Thymus (tissue), 11 donors: Measurements from ENCODE around the gene FAM117A. TPM values are rescaled to one million over a fixed set of nuclear protein-coding genes. Genes with fewer than 3 reads are reported as not detected.
A peak's percentile ranks its signal among the peaks of the same experiment; 100 is the strongest.
"Not testable (repeated sequence)": the region's sequence is repeated elsewhere in the genome, so short reads cannot be mapped to it uniquely, and the experiment has no call there.

ENCODE experiments used
- DNase-seq, 9 donors: peaks; one replicate each; pipeline ENCODE4 v3.0.0-alpha.2; 2013; ENCODE audit warnings: low spot score in 9 of 9, low read depth in 6 of 9, missing footprints in 1 of 9
- H3K27ac ChIP-seq, 2 donors: one replicate each; pipeline ENCODE4 v1.5.1; 2013; ENCODE audit warnings: control low read depth in 1 of 2, low read depth in 1 of 2, low read length in 1 of 2, mild to moderate bottlenecking in 1 of 2, moderate library complexity in 1 of 2
- H3K27me3 ChIP-seq, 2 donors: one replicate each; pipeline ENCODE4 v1.5.1; 2013; ENCODE audit warnings: low read length in 1 of 2; ENCODE audit not compliant: control insufficient read depth in 2 of 2, insufficient read depth in 1 of 2
- H3K36me3 ChIP-seq, 2 donors: one replicate each; pipeline ENCODE4 v1.5.1; 2013; ENCODE audit warnings: low read length in 1 of 2, mild to moderate bottlenecking in 1 of 2, moderate library complexity in 1 of 2; ENCODE audit not compliant: control insufficient read depth in 2 of 2, insufficient read depth in 2 of 2
- H3K4me1 ChIP-seq, 2 donors: one replicate each; pipeline ENCODE4 v1.5.1; 2013; ENCODE audit warnings: low read length in 2 of 2; ENCODE audit not compliant: control insufficient read depth in 2 of 2, insufficient read depth in 2 of 2
- H3K4me3 ChIP-seq, 2 donors: one replicate each; pipeline ENCODE4 v1.5.1; 2013; ENCODE audit warnings: low read length in 2 of 2, control low read depth in 1 of 2, mild to moderate bottlenecking in 1 of 2
- H3K9me3 ChIP-seq, 2 donors: one replicate each; pipeline ENCODE4 v1.5.1; 2013; ENCODE audit warnings: low read length in 1 of 2, mild to moderate bottlenecking in 1 of 2; ENCODE audit not compliant: control insufficient read depth in 2 of 2, insufficient read depth in 1 of 2
- WGBS: extraction: QIAGEN DNeasy Blood & Tissue Kit; methylation state at CpG from one replicate; pipeline ENCODE4 v1.1.7; 2013; 5-methylcytosine and 5-hydroxymethylcytosine counted together
- polyA plus RNA-seq: library from polyadenylated mRNA; stranded (reverse); fragments of 200-250 nt; gene quantifications from one replicate; pipeline ENCODE4 v1.2.3, GENCODE V29; 2013
- total RNA-seq: library from RNA; stranded (reverse); fragments of 120-200 nt; gene quantifications from one replicate; pipeline ENCODE4 v1.2.4, GENCODE V29; 2013
- donor health status: healthy.

Gene FAM117A
- total and polyA plus RNA-seq, 2 donors, result 10.3 to 13.6 TPM

- H3K4me3 ChIP-seq, H3K9me3 ChIP-seq, H3K27me3 ChIP-seq, H3K27ac ChIP-seq, DNase-seq: not testable (repeated sequence)
- WGBS, result 96% methylated on average over 8 of the region's 8 CpGs
- H3K36me3 ChIP-seq, result peaks cover 12 to 17% of the 10 kb centered on the region in 2 donors
- peaks cover 59 to 65% of the 10 kb centered on the region in 2 donors for H3K4me1 ChIP-seq
Measured at GRCh38 chr17:49758464-49759010, 5.4 kb downstream of the FAM117A start.

DNA sequence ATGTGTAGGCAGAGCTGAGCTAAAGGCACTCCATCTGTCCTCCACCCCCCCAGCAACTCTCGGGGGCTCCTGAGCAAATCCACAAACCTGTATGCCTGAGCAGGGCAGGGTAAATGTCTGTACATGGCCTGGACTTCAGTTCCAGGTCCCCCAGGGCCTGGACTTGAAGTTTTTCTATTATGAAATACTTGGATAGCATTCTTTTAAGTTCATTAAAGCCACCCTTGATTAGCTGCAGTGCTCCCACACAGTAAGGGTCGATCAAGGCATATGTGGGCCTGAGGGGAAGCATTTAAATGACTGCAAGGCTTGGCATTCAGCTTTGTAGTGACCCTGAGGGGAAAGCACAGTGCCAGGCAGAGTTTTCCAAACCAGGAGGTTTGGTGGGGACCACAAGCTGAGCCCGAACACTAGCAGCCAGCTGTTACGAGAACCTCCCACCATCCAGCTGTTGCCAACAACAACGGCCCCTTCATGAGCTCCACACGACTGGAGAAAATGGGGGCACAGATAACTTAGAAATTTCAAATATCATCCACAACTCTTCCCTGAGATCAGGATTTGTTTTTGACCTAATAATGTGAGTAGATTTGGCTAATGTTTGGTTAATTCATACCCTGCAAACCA, 6.7 kb downstream of the FAM117A start:
- peaks cover 16 to 17% of the 10 kb centered on the region in 2 donors for H3K36me3 ChIP-seq
- peak overlapping the region; percentile 64 to 68 for H3K27ac ChIP-seq
- no peak for DNase-seq
- 86% methylated on average over 6 of the region's 6 CpGs for WGBS
- H3K4me3 ChIP-seq, result no peak overlapping the region
- no peaks in the 10 kb centered on the region for H3K27me3 ChIP-seq
- H3K9me3 ChIP-seq, result no peaks in the 10 kb centered on the region
- H3K4me1 ChIP-seq, result peaks cover 61 to 64% of the 10 kb centered on the region in 2 donors

DNA sequence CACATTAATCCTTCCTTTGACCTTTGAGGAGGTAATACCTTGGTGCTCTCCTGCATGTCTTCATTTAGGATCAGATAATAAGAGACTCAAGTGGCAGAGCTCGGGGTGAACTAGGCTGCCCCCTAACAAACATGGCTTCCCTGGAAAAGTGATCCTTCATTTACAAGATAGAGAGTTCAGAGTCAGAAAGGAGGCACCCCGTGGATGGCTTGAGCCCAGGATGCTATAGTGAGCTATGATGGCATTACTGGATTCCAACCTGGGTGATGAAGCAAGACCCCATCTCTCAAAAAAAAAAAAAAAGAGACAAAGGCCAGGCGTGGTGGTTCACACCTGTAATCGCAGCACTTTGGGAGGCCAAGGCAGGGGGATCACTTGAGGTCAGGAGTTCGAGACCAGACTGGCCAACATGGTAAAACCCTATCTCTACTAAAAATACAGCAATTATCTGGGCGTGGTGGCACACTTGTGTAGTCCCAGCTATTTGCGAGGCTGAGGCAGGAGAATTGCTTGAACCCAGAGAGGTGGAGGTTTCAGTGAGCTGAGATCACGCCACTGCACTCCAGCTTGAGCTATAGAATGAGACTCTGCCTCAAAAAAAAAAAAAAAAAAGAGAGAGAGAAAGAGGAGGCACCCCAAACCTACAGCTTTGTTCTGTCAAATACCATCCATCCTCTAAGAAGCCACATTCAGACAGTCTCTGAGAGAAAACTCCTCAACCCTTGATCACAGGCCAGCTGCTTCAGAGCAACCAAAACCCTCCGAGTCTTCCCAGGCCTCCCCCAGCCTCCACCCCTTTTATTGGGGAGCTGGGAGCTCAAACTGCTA, 7.4 kb downstream of the FAM117A start:
- Histone ChIP-seq H3K4me1 (peaks cover 56 to 61% of the 10 kb centered on the region in 2 donors), H3K4me3 (no peak overlapping the region), H3K27me3 (no peaks in the 10 kb centered on the region), H3K9me3 (no peaks in the 10 kb centered on the region), H3K27ac (peak overlapping the region; percentile 64 to 68), H3K36me3 (peaks cover 16 to 17% of the 10 kb centered on the region in 2 donors)
- peak in 1 of 9 donors; percentile 67 for DNase-seq
- WGBS, result 78% methylated on average over 9 of the region's 9 CpGs

- peak overlapping the region in 1 of 2 donors; percentile 25 for H3K27ac ChIP-seq
Measured at GRCh38 chr17:49755663-49756283, 8.2 kb downstream of the FAM117A start.

DNA sequence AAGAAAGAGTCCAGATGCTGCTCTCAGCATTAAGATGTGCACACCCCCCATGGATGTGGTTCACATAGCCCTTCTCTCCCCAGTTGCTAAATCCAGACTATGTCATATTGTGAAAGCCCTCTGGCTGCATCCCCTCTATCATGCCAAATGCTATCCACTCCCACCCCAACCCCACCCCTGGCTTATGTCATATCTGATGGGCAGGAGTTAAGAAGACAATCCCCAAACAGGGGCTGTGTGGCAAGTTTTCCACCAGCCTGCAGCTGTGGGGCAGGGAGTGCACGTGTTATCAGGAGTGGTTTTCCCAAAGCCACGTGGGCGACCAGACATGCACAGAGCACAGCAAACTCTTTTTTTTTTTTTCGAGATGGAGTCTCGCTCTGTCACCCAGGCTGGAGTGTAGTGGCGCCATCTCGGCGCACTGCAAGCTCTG, 10.0 kb downstream of the FAM117A start:
- no peak for DNase-seq
- WGBS, result 32% methylated on average over 8 of the region's 8 CpGs
- H3K27me3 ChIP-seq, result no peaks in the 10 kb centered on the region
- no peaks in the 10 kb centered on the region for H3K9me3 ChIP-seq
- peaks cover 12% of the 10 kb centered on the region in 2 donors for H3K36me3 ChIP-seq
- peaks cover 47 to 67% of the 10 kb centered on the region in 2 donors for H3K4me1 ChIP-seq
- no peak overlapping the region for H3K4me3 ChIP-seq
- peak overlapping the region; percentile 18 to 36 for H3K27ac ChIP-seq

More at GRCh38 chr17:49755663-49756283, 8.2 kb downstream of the FAM117A start:
- Histone ChIP-seq H3K36me3 (peaks cover 16 to 17% of the 10 kb centered on the region in 2 donors), H3K4me1 (peaks cover 48 to 53% of the 10 kb centered on the region in 2 donors), H3K4me3 (no peak overlapping the region), H3K27me3 (no peaks in the 10 kb centered on the region), H3K9me3 (no peaks in the 10 kb centered on the region)
- 95% methylated on average over 4 of the region's 4 CpGs for WGBS
- no peak for DNase-seq

DNA sequence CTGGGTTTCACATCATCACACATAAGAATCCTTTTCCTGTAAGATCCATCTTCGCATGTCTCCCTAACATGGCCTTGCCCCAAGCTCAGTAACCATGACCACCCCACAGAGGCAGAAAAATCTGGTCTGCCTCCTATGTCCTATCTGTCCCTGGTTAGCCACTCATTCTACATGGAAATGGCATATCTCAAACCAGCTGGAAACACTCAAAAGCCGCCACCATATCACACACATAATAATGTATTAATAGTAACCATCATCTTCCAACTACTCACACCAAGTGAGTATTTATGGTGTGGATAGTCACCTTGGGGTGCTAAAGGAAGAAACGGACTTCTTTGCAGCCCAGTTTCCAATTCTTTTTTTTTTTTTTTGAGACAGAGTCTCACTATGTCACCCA, 11.4 kb downstream of the FAM117A start:
- WGBS, result 96% methylated on average over 3 of the region's 3 CpGs
- H3K27me3 ChIP-seq, result no peaks in the 10 kb centered on the region
- no peak overlapping the region for H3K4me3 ChIP-seq
- peaks cover 4 to 12% of the 10 kb centered on the region in 2 donors for H3K36me3 ChIP-seq
- peaks cover 56 to 79% of the 10 kb centered on the region in 2 donors for H3K4me1 ChIP-seq
- DNase-seq, result no peak
- no peak overlapping the region for H3K27ac ChIP-seq
- no peaks in the 10 kb centered on the region for H3K9me3 ChIP-seq

- peak overlapping the region; percentile 76 to 93 for H3K27ac ChIP-seq
- 96% methylated on average over 3 of the region's 3 CpGs for WGBS
- DNase-seq, result peak in 1 of 9 donors; percentile 27
- peaks cover 0 to 5% of the 10 kb centered on the region in 2 donors for H3K36me3 ChIP-seq
- peaks cover 58 to 77% of the 10 kb centered on the region in 2 donors for H3K4me1 ChIP-seq
- no peaks in the 10 kb centered on the region for H3K9me3 ChIP-seq
- no peak overlapping the region for H3K4me3 ChIP-seq
- no peaks in the 10 kb centered on the region for H3K27me3 ChIP-seq
Measured at GRCh38 chr17:49749730-49750129, 14.2 kb downstream of the FAM117A start.

DNA sequence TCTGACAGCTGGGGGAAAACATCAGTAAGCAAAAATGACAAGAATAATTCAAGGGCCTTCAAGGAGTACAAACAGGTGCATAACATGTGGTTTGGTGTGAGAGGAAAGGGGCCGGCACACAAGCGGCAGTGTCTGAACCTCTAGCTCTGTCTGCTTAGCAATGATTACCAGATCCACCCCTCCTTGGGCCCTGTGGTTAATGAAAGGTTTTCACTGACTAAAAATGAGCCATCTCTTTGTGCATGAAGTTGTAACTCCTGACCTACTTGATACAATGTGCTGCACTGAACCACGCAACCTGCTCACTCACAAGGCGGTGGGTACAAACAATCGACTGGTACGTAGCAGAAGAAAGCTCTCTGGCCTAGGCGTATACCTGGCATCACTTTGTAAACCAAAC, 15.1 kb downstream of the FAM117A start:
- H3K4me1 ChIP-seq, result peaks cover 58 to 78% of the 10 kb centered on the region in 2 donors
- peak overlapping the region; percentile 55 to 93 for H3K27ac ChIP-seq
- H3K27me3 ChIP-seq, result no peaks in the 10 kb centered on the region
- H3K9me3 ChIP-seq, result no peaks in the 10 kb centered on the region
- peak in 6 of 9 donors; percentile 47 to 83 (median 67) for DNase-seq
- WGBS, result 5% methylated on average over 7 of the region's 7 CpGs
- H3K4me3 ChIP-seq, result no peak overlapping the region
- H3K36me3 ChIP-seq, result peaks cover 0 to 3% of the 10 kb centered on the region in 2 donors
